B cell (primary cell): Measurements from ENCODE around the gene TOM1L2. TPM values are rescaled to one million over a fixed set of nuclear protein-coding genes. Genes with fewer than 3 reads are reported as not detected.
A peak's percentile ranks its signal among the peaks of the same experiment; 100 is the strongest.

ENCODE experiments used
- ATAC-seq: fragments of 200-7000 bp; cut with Tn5 transposase; one replicate; pipeline ENCODE4 v1.10.0; 2021; ENCODE audit warnings: low read depth, mild to moderate bottlenecking, moderate number of reproducible peaks, moderate library complexity
- CTCF ChIA-PET: fragments of 350-600 bp; sonication (Branson Sonifier 250); formaldehyde crosslinking; loops from one replicate; lab custom pipeline; 2021; ENCODE audit warnings: antibody characterized with exemption, inconsistent platforms; lab: Charles Lee
- POLR2A ChIA-PET: fragments of 350-600 bp; sonication (Branson Sonifier 250); formaldehyde crosslinking; loops from one replicate; lab custom pipeline; 2021; ENCODE audit warnings: antibody characterized with exemption; lab: Charles Lee
- DNase-seq: peaks from one replicate; pipeline ENCODE4 v3.0.0; 2013
- H2AFZ ChIP-seq: 2 replicates; pipeline ENCODE4 v1.6.1; 2012; ENCODE audit warnings: mild to moderate bottlenecking, low read depth, low read length; ENCODE audit not compliant: insufficient read depth, poor library complexity, severe bottlenecking
- H3K27ac ChIP-seq, 2 donors: 1 replicate in 1 of 2; 2 replicates in 1 of 2; pipeline ENCODE4 v1.5.1; 2012 to 2013; ENCODE audit warnings: low read length in 2 of 2, mild to moderate bottlenecking in 2 of 2, moderate library complexity in 1 of 2
- H3K27me3 ChIP-seq, 4 experiments: fragments of 200-600 bp in 1 of 4; sonication (generic) in 1 of 4; replicated peaks in 1 of 4; 1 replicate in 2 of 4; 2 replicates in 2 of 4; pipeline versions ENCODE4 v1.6.1 to v1.7.0; 2013 to 2016; ENCODE audit warnings: low read length in 3 of 4, mild to moderate bottlenecking in 2 of 4, mixed read lengths in 1 of 4, moderate library complexity in 1 of 4; ENCODE audit not compliant: insufficient read depth in 4 of 4, control insufficient read depth in 3 of 4; ENCODE audit errors: control extremely low read depth in 1 of 4
- H3K36me3 ChIP-seq, 2 experiments: replicated peaks in 1 of 2; 1 replicate in 1 of 2; 2 replicates in 1 of 2; pipeline versions ENCODE4 v1.6.1 to v1.7.1; 2013; ENCODE audit warnings: low read length in 1 of 2; ENCODE audit not compliant: insufficient read depth in 2 of 2, control insufficient read depth in 1 of 2; ENCODE audit errors: control extremely low read depth in 1 of 2, extremely low read depth in 1 of 2
- H3K4me1 ChIP-seq, 2 donors: fragments of 200-600 bp in 1 of 2; sonication (generic) in 1 of 2; 1 replicate in 1 of 2; 2 replicates in 1 of 2; pipeline versions ENCODE4 v1.5.1 to v1.6.1; 2013 to 2017; ENCODE audit warnings: low read length in 2 of 2; ENCODE audit not compliant: control insufficient read depth in 2 of 2, insufficient read depth in 2 of 2
- H3K4me2 ChIP-seq: replicated peaks from 2 replicates; pipeline ENCODE3; 2012; ENCODE audit warnings: mild to moderate bottlenecking, low read depth, low read length; ENCODE audit not compliant: poor library complexity, severe bottlenecking
- H3K4me3 ChIP-seq, 5 experiments: fragments of 200-600 bp in 1 of 5; sonication (generic) in 1 of 5; 1 replicate in 3 of 5; 2 replicates in 2 of 5; pipeline versions ENCODE4 v1.5.1 to v1.7.0; 2011 to 2016; ENCODE audit warnings: low read length in 4 of 5, mild to moderate bottlenecking in 4 of 5, low read depth in 2 of 5, control low read depth in 1 of 5, moderate library complexity in 1 of 5; ENCODE audit not compliant: insufficient read depth in 1 of 5; ENCODE audit errors: control extremely low read depth in 1 of 5, extremely low read depth in 1 of 5
- H3K79me2 ChIP-seq: fragments of 200-600 bp; sonication (generic); one replicate; pipeline ENCODE4 v1.6.0; 2016; ENCODE audit warnings: low read length; ENCODE audit not compliant: control insufficient read depth, insufficient read depth
- H3K9ac ChIP-seq: fragments of 200-600 bp; sonication (generic); 2 replicates; pipeline ENCODE4 v1.6.1; 2017; ENCODE audit warnings: mild to moderate bottlenecking, low read length, moderate library complexity
- H3K9me3 ChIP-seq, 3 donors: one replicate each; pipeline versions ENCODE4 v1.6.1 to v1.7.1; 2013; ENCODE audit warnings: low read length in 2 of 3; ENCODE audit not compliant: control insufficient read depth in 2 of 3, insufficient read depth in 1 of 3; ENCODE audit errors: control extremely low read depth in 1 of 3
- H4K20me1 ChIP-seq: 2 replicates; pipeline ENCODE4 v1.6.0; 2012; ENCODE audit warnings: mild to moderate bottlenecking, low read length; ENCODE audit not compliant: insufficient read depth, control insufficient read depth, poor library complexity, severe bottlenecking
- H3K27ac Mint-ChIP-seq: one replicate; pipeline ENCODE4 v1.8.0; 2021; ENCODE audit warnings: mixed read lengths
- H3K27me3 Mint-ChIP-seq: one replicate; pipeline ENCODE4 v1.8.0; 2021; ENCODE audit warnings: mixed read lengths
- H3K4me1 Mint-ChIP-seq: one replicate; pipeline ENCODE4 v1.8.0; 2021; ENCODE audit warnings: mixed read lengths
- H3K4me3 Mint-ChIP-seq: one replicate; pipeline ENCODE4 v1.8.0; 2021; ENCODE audit warnings: mixed read lengths
- H3K9me3 Mint-ChIP-seq: one replicate; pipeline ENCODE4 v1.8.0; 2022; ENCODE audit warnings: mixed read lengths; ENCODE audit not compliant: insufficient read depth
- CTCF ChIP-seq: fragments of 200-600 bp; IDR thresholded peaks from one replicate; pipeline ENCODE4 v1.8.0; 2022; ENCODE audit warnings: antibody characterized with exemption, mild to moderate bottlenecking
- EZH2 ChIP-seq: IDR thresholded peaks from 2 replicates; pipeline ENCODE4 v1.6.1; 2012; ENCODE audit warnings: borderline replicate concordance, low read depth, mild to moderate bottlenecking, moderate library complexity, low read length; ENCODE audit not compliant: insufficient read depth, poor library complexity, severe bottlenecking
- WGBS: methylation state at CpG from one replicate; pipeline ENCODE4 v1.1.5; 2013; ENCODE audit warnings: missing lambda C conversion rate; ENCODE audit not compliant: insufficient coverage; 5-methylcytosine and 5-hydroxymethylcytosine counted together
- intact Hi-C: fragments of 100-400 bp; cut with micrococcal nuclease; formaldehyde crosslinking; loops from one replicate; pipeline ENCODE4 v1.10.0; 2022
- polyA plus RNA-seq: library from polyadenylated mRNA; depleted of rRNA; stranded (reverse); fragments of >200 nt; gene quantifications from 2 replicates; pipeline ENCODE4 v1.2.3, GENCODE V29; 2012
- total RNA-seq, 2 donors: library from RNA; stranded (reverse); fragments of 120-200 nt in 1 of 2; gene quantifications; 1 replicate in 1 of 2; 2 replicates in 1 of 2; pipeline versions ENCODE4 v1.2.3 to v1.2.4, GENCODE V29; 2013 to 2022

TOM1L2 gene
- total and polyA plus RNA-seq, 2 donors (not counting 1 experiment from before 2014, with no cell fraction given) = 25.1 to 29.7 TPM

GRCh38 chr17:17837966-17838962 is 133.9 kb downstream of the TOM1L2 start:
- H3K4me1 Mint-ChIP-seq = peaks cover 57% of the 10 kb centered on the region
- H3K79me2 ChIP-seq = peaks cover 14% of the 10 kb centered on the region
- H3K9me3 Mint-ChIP-seq = no peaks in the 10 kb centered on the region

More at GRCh38 chr17:17837966-17838962, 133.9 kb downstream of the TOM1L2 start:
- CTCF ChIA-PET = interaction anchor here (0.9 to 2.5 kb wide), 3 partner anchors 22 to 156 kb away, joined by 3 to 11 read pairs (median 5); no protein-coding TSS in a partner anchor
- Histone ChIP-seq H3K4me1 (peaks cover 45 to 64% of the 10 kb centered on the region in 2 donors), H3K9ac (no peak overlapping the region), H3K9me3 (no peaks in the 10 kb centered on the region), H3K27ac (no peak overlapping the region), H3K36me3 (no peaks in the 10 kb centered on the region), H2AFZ (no peak overlapping the region), H4K20me1 (peaks cover 24% of the 10 kb centered on the region), H3K4me2 (no peak overlapping the region), H3K4me3 (no peak overlapping the region), H3K27me3 (no peaks in the 10 kb centered on the region)
- H3K4me3 Mint-ChIP-seq = peak overlapping the region; percentile 88
- POLR2A ChIA-PET = no interaction called here
- TF ChIP-seq CTCF (no peak), EZH2 (no peak)
- intact Hi-C loops = loop anchor here (2.0 to 10.0 kb wide), 5 partner anchors 146 to 865 kb away; partner anchors contain the start of genes ALKBH5, ATPAF2, COPS3 and GID4
- no peaks in the 10 kb centered on the region for H3K27me3 Mint-ChIP-seq
- peak overlapping the region; percentile 11 for H3K27ac Mint-ChIP-seq
- WGBS = 39% methylated on average over 7 of the region's 11 CpGs
- DNase-seq (no peak), ATAC-seq (no peak)
